Measurements from ENCODE around the gene NEBL. TPM values are rescaled to one million over a fixed set of nuclear protein-coding genes. Genes with fewer than 3 reads are reported as not detected.
A peak's percentile ranks its signal among the peaks of the same experiment; 100 is the strongest.

Gene NEBL
- total and polyA plus RNA-seq, 2 of the 4 experiments (the other 2 are of a cell fraction): under 0.01 TPM

GRCh38 chr10:20885678-20886077, 11.4 kb downstream of the NEBL start:
- Histone ChIP-seq H3K4me3 (ENCODE audit: insufficient read depth, low read depth, low read length) (no peak overlapping the region), H3K27me3 (ENCODE audit: control insufficient read depth, insufficient read depth, low read length) (no peaks in the 10 kb centered on the region), H4K5ac (ENCODE audit: low read depth, low read length) (no peak overlapping the region), H3K4ac (ENCODE audit: low read depth, low read length) (no peak overlapping the region), H3K9me3 (ENCODE audit: control insufficient read depth, insufficient read depth, low read length) (no peaks in the 10 kb centered on the region), H2AK9ac (replicated peaks; ENCODE audit: low read depth, low read length, poor library complexity) (no peak overlapping the region), H3K14ac (replicated peaks; ENCODE audit: low read depth, low read length) (no peak overlapping the region), H3K27ac (ENCODE audit: insufficient read depth, low read length) (no peak overlapping the region), H4K8ac (ENCODE audit: low read depth in 2 of 2, low read length in 2 of 2) (no peak overlapping the region), H3K79me1 (ENCODE audit: low read depth in 1 of 2, low read length in 2 of 2) (no peaks in the 10 kb centered on the region), H4K91ac (ENCODE audit: insufficient read depth, low read depth, low read length) (no peak overlapping the region), H2BK15ac (ENCODE audit: low read depth, low read length) (no peak overlapping the region), H2BK5ac (ENCODE audit: low read depth, low read length, poor library complexity, severe bottlenecking) (no peak overlapping the region), H3K18ac (ENCODE audit: low read depth, low read length) (no peak overlapping the region), H3K4me1 (ENCODE audit: control insufficient read depth, insufficient read depth, low read length) (no peaks in the 10 kb centered on the region), H3K9me1 (ENCODE audit: insufficient read depth, low read length) (no peaks in the 10 kb centered on the region), H2BK120ac (ENCODE audit: low read depth, low read length) (no peak overlapping the region), H4K20me1 (ENCODE audit: insufficient read depth, low read length) (no peaks in the 10 kb centered on the region), H2AFZ (replicated peaks; ENCODE audit: low read length, poor library complexity) (no peak overlapping the region), H2BK20ac (ENCODE audit: low read depth, low read length) (no peak overlapping the region), H3K56ac (ENCODE audit: extremely low read depth, insufficient read depth, low read length) (no peak overlapping the region), H3K36me3 (ENCODE audit: control insufficient read depth, insufficient read depth, low read length) (no peaks in the 10 kb centered on the region), H3K4me2 (ENCODE audit: low read depth, low read length) (no peak overlapping the region), H3K9ac (ENCODE audit: low read depth, low read length) (no peak overlapping the region), H2AK5ac (ENCODE audit: low read depth, low read length) (no peak overlapping the region), H3K23ac (ENCODE audit: low read depth, low read length) (no peak overlapping the region)
- ChIA-PET CTCF (no interaction called here), POLR2A (ENCODE audit: unreplicated experiment) (no interaction called here)
- in situ Hi-C loops (cut with MboI; ENCODE audit: low sequenced_read_pairs) (no loop called here), intact Hi-C loops (cut with micrococcal nuclease) (no loop called here), dilution Hi-C loops (cut with HindIII; ENCODE audit: low sequenced_read_pairs, unreplicated experiment) (no loop called here)
- DNase-seq (no peak), ATAC-seq (ENCODE audit: low read depth) (no peak)
- WGBS, 2 experiments (ENCODE audit: extremely low coverage in 2 of 2, insufficient read length in 1 of 2): no CpG with 5 or more reads among the region's 3 CpGs
- TF ChIP-seq ELK1 (IDR thresholded peaks at IDR 0.05; ENCODE audit: borderline replicate concordance, low read depth, low read length) (no peak), CHD1 (IDR thresholded peaks at IDR 0.05; ENCODE audit: low read depth, low read length) (no peak), MAFK (IDR thresholded peaks at IDR 0.05; ENCODE audit: low read depth, low read length) (peak; percentile 18; the same call in 1 of the 2 replicates), USF2 (IDR thresholded peaks at IDR 0.05; ENCODE audit: low read depth, low read length) (no peak)
- no TSS peak for BruUV-seq (replicated peaks)

Measured in IMR-90 (cell line).